Activated T-cell treated with anti-CD3 and anti-CD28 coated beads, Interleukin-2, amount 50 U/mL, for 24 hours (primary cell): ENCODE results near the gene CTIF.
"Not testable (repeated sequence)": the region's sequence is repeated elsewhere in the genome, so short reads cannot be mapped to it uniquely, and the experiment has no call there.

Experiments used
- DNase-seq: peaks from one replicate; pipeline ENCODE4 v3.0.0-alpha.2; 2020
- H3K27ac Mint-ChIP-seq: 2 replicates; pipeline ENCODE4 v1.8.0; 2020; ENCODE audit warnings: mild to moderate bottlenecking, mixed read lengths
- H3K27me3 Mint-ChIP-seq: 2 replicates; pipeline ENCODE4 v1.8.0; 2020; ENCODE audit warnings: mixed read lengths
- H3K36me3 Mint-ChIP-seq: 2 replicates; pipeline ENCODE4 v1.8.0; 2020; ENCODE audit warnings: low read depth, mixed read lengths
- H3K4me1 Mint-ChIP-seq: 2 replicates; pipeline ENCODE4 v1.8.0; 2020; ENCODE audit warnings: low read depth, mixed read lengths
- H3K4me3 Mint-ChIP-seq: 2 replicates; pipeline ENCODE4 v1.8.0; 2020; ENCODE audit warnings: mild to moderate bottlenecking, moderate library complexity, mixed read lengths
- H3K9me3 Mint-ChIP-seq: 2 replicates; pipeline ENCODE4 v1.8.0; 2020; ENCODE audit warnings: mixed read lengths

The CTIF gene

GRCh38 chr18:48860269-48861180, 321.7 kb downstream of the CTIF start:
- Mint-ChIP-seq H3K27me3 (no peaks in the 10 kb centered on the region), H3K4me3 (no peak overlapping the region), H3K27ac (no peak overlapping the region), H3K36me3 (no peaks in the 10 kb centered on the region), H3K9me3 (no peaks in the 10 kb centered on the region), H3K4me1 (peaks cover 10% of the 10 kb centered on the region)
- no peak for DNase-seq

GRCh38 chr18:48861181-48861708, 322.4 kb downstream of the CTIF start:
- H3K36me3 Mint-ChIP-seq = no peaks in the 10 kb centered on the region
- H3K27me3 Mint-ChIP-seq = no peaks in the 10 kb centered on the region
- no peaks in the 10 kb centered on the region for H3K9me3 Mint-ChIP-seq
- peaks cover 4% of the 10 kb centered on the region for H3K4me1 Mint-ChIP-seq
- H3K4me3 Mint-ChIP-seq = no peak overlapping the region
- no peak overlapping the region for H3K27ac Mint-ChIP-seq
- DNase-seq = no peak

- DNase-seq = no peak
- Mint-ChIP-seq H3K4me3 (no peak overlapping the region), H3K9me3 (no peaks in the 10 kb centered on the region), H3K27me3 (no peaks in the 10 kb centered on the region), H3K4me1 (peaks cover 4% of the 10 kb centered on the region), H3K27ac (no peak overlapping the region), H3K36me3 (no peaks in the 10 kb centered on the region)
Measured at GRCh38 chr18:48862132-48862531, 323.3 kb downstream of the CTIF start.

- no peak overlapping the region for H3K4me3 Mint-ChIP-seq
- no peak for DNase-seq
Measured at GRCh38 chr18:48862678-48863270, 323.9 kb downstream of the CTIF start.

GRCh38 chr18:48863432-48864065, 324.7 kb downstream of the CTIF start:
- Mint-ChIP-seq H3K27ac (no peak overlapping the region), H3K4me3 (no peak overlapping the region), H3K36me3 (no peaks in the 10 kb centered on the region), H3K4me1 (peaks cover 12% of the 10 kb centered on the region), H3K27me3 (no peaks in the 10 kb centered on the region), H3K9me3 (no peaks in the 10 kb centered on the region)
- DNase-seq = no peak

More at GRCh38 chr18:48862678-48863270, 323.9 kb downstream of the CTIF start:
- no peaks in the 10 kb centered on the region for H3K27me3 Mint-ChIP-seq
- H3K9me3 Mint-ChIP-seq = no peaks in the 10 kb centered on the region
- H3K36me3 Mint-ChIP-seq = no peaks in the 10 kb centered on the region
- H3K4me1 Mint-ChIP-seq = peaks cover 4% of the 10 kb centered on the region
- no peak overlapping the region for H3K27ac Mint-ChIP-seq

- H3K27ac Mint-ChIP-seq = no peak overlapping the region
- H3K27me3 Mint-ChIP-seq = no peaks in the 10 kb centered on the region
- no peak for DNase-seq
- H3K36me3 Mint-ChIP-seq = no peaks in the 10 kb centered on the region
- H3K9me3 Mint-ChIP-seq = no peaks in the 10 kb centered on the region
- H3K4me1 Mint-ChIP-seq = peaks cover 25% of the 10 kb centered on the region
- no peak overlapping the region for H3K4me3 Mint-ChIP-seq
Measured at GRCh38 chr18:48864876-48865275, 326.0 kb downstream of the CTIF start.

- Mint-ChIP-seq H3K27me3 (no peaks in the 10 kb centered on the region), H3K9me3 (no peaks in the 10 kb centered on the region), H3K4me3 (no peak overlapping the region), H3K27ac (no peak overlapping the region), H3K36me3 (no peaks in the 10 kb centered on the region), H3K4me1 (peaks cover 25% of the 10 kb centered on the region)
- no peak for DNase-seq
Measured at GRCh38 chr18:48866028-48866733, 327.4 kb downstream of the CTIF start.

GRCh38 chr18:48866856-48867255, 328.0 kb downstream of the CTIF start:
- Mint-ChIP-seq H3K36me3 (no peaks in the 10 kb centered on the region), H3K9me3 (no peaks in the 10 kb centered on the region), H3K27ac (no peak overlapping the region)

GRCh38 chr18:48867978-48868377, 329.1 kb downstream of the CTIF start:
- Mint-ChIP-seq H3K4me1 (peaks cover 32% of the 10 kb centered on the region), H3K4me3 (peak overlapping the region; percentile 18), H3K27me3 (no peaks in the 10 kb centered on the region), H3K27ac (peak overlapping the region; percentile 95), H3K9me3 (no peaks in the 10 kb centered on the region), H3K36me3 (no peaks in the 10 kb centered on the region)
- no peak for DNase-seq

More at GRCh38 chr18:48866856-48867255, 328.0 kb downstream of the CTIF start:
- no peak overlapping the region for H3K4me3 Mint-ChIP-seq
- DNase-seq = no peak
- H3K4me1 Mint-ChIP-seq = peaks cover 25% of the 10 kb centered on the region
- no peaks in the 10 kb centered on the region for H3K27me3 Mint-ChIP-seq

- Mint-ChIP-seq H3K27me3 (no peaks in the 10 kb centered on the region), H3K4me3 (peak overlapping the region; percentile 57), H3K36me3 (no peaks in the 10 kb centered on the region), H3K4me1 (peaks cover 34% of the 10 kb centered on the region), H3K27ac (peak overlapping the region; percentile 95), H3K9me3 (no peaks in the 10 kb centered on the region)
- peak; percentile 70 for DNase-seq
Measured at GRCh38 chr18:48868468-48869466, 329.9 kb downstream of the CTIF start.

GRCh38 chr18:48869591-48869990, 330.8 kb downstream of the CTIF start:
- DNase-seq = no peak
- Mint-ChIP-seq H3K4me1 (peaks cover 35% of the 10 kb centered on the region), H3K27ac (peak overlapping the region; percentile 95), H3K9me3 (no peaks in the 10 kb centered on the region), H3K36me3 (no peaks in the 10 kb centered on the region), H3K27me3 (no peaks in the 10 kb centered on the region), H3K4me3 (no peak overlapping the region)

GRCh38 chr18:48870926-48871325, 332.1 kb downstream of the CTIF start:
- H3K4me1 Mint-ChIP-seq = peaks cover 35% of the 10 kb centered on the region
- DNase-seq, H3K4me3 Mint-ChIP-seq, H3K9me3 Mint-ChIP-seq, H3K27me3 Mint-ChIP-seq, H3K36me3 Mint-ChIP-seq, H3K27ac Mint-ChIP-seq: not testable (repeated sequence)

- no peak for DNase-seq
- Mint-ChIP-seq H3K27me3 (no peaks in the 10 kb centered on the region), H3K4me3 (no peak overlapping the region), H3K4me1 (peaks cover 35% of the 10 kb centered on the region), H3K27ac (no peak overlapping the region), H3K9me3 (no peaks in the 10 kb centered on the region), H3K36me3 (no peaks in the 10 kb centered on the region)
Measured at GRCh38 chr18:48871391-48872166, 332.7 kb downstream of the CTIF start.
